ENCODE data around the gene ROGDI.

ROGDI gene

GRCh38 chr16:4766875-4767628, 35.4 kb downstream of the ROGDI start, which contains the start of gene ZNF500:
TSS of gene ZNF500 (minus strand) at chr16:4767162. CDS start at chr16:4765978, 1,184 bp downstream.
- TF ChIP-seq CTCF (IDR thresholded peaks at IDR 0.05; ENCODE audit: low read length) = no peak
- no peak for TF ChIP-seq EZH2 (IDR thresholded peaks at IDR 0.05; ENCODE audit: borderline replicate concordance, low read length)
- H3K36me3 ChIP-seq (ENCODE audit: insufficient read depth, low read length) = peaks cover 18% of the 10 kb centered on the region
- H3K79me2 ChIP-seq (ENCODE audit: insufficient read depth, low read length) = no peaks in the 10 kb centered on the region
- peak within 1 kb of the TSS; percentile 86 for H3K4me3 ChIP-seq (ENCODE audit: low read depth, low read length, poor library complexity, severe bottlenecking)
- H3F3A ChIP-seq (ENCODE audit: insufficient read depth, low read length) = peaks cover 9% of the 10 kb centered on the region; the same call in 1 of the 2 replicates
- no peaks in the 10 kb centered on the region for H3K27me3 ChIP-seq (ENCODE audit: insufficient read depth, low read length)
- H3K9me2 ChIP-seq (ENCODE audit: low read depth, low read length) = no peaks in the 10 kb centered on the region
- peak within 1 kb of the TSS; percentile 85 for H3K9ac ChIP-seq (ENCODE audit: low read length)
- peaks cover 13% of the 10 kb centered on the region for H3K4me1 ChIP-seq (ENCODE audit: insufficient read depth, low read length, severe bottlenecking)
- no peak within 1 kb of the TSS for H2AFZ ChIP-seq (ENCODE audit: low read length)
- no peaks in the 10 kb centered on the region for H4K20me1 ChIP-seq (ENCODE audit: insufficient read depth, low read length)
- no peaks in the 10 kb centered on the region for H3K9me3 ChIP-seq (ENCODE audit: low read length)
- H3K4me2 ChIP-seq (ENCODE audit: low read length) = peak within 1 kb of the TSS; percentile 81
- H3K27ac ChIP-seq (ENCODE audit: low read depth, low read length, poor library complexity, severe bottlenecking) = no peak within 1 kb of the TSS

- Histone ChIP-seq H2AFZ (ENCODE audit: low read length) (no peak overlapping the region), H3K9ac (ENCODE audit: low read length) (peak overlapping the region; percentile 85), H4K20me1 (ENCODE audit: insufficient read depth, low read length) (no peaks in the 10 kb centered on the region), H3K4me1 (ENCODE audit: insufficient read depth, low read length, severe bottlenecking) (peaks cover 13% of the 10 kb centered on the region), H3K4me3 (ENCODE audit: low read depth, low read length, poor library complexity, severe bottlenecking) (peak overlapping the region; percentile 86), H3K36me3 (ENCODE audit: insufficient read depth, low read length) (peaks cover 25% of the 10 kb centered on the region), H3F3A (ENCODE audit: insufficient read depth, low read length) (peaks cover 9% of the 10 kb centered on the region; the same call in 1 of the 2 replicates), H3K27me3 (ENCODE audit: insufficient read depth, low read length) (no peaks in the 10 kb centered on the region), H3K79me2 (ENCODE audit: insufficient read depth, low read length) (no peaks in the 10 kb centered on the region), H3K27ac (ENCODE audit: low read depth, low read length, poor library complexity, severe bottlenecking) (no peak overlapping the region), H3K9me2 (ENCODE audit: low read depth, low read length) (no peaks in the 10 kb centered on the region), H3K4me2 (ENCODE audit: low read length) (peak overlapping the region; percentile 81), H3K9me3 (ENCODE audit: low read length) (no peaks in the 10 kb centered on the region)
- no peak for TF ChIP-seq EZH2 (IDR thresholded peaks at IDR 0.05; ENCODE audit: borderline replicate concordance, low read length)
- no peak for TF ChIP-seq CTCF (IDR thresholded peaks at IDR 0.05; ENCODE audit: low read length)
Observed at GRCh38 chr16:4765511-4766474, 36.6 kb downstream of the ROGDI start.

GRCh38 chr16:4763791-4764190, 38.6 kb downstream of the ROGDI start:
- Histone ChIP-seq H3K9ac (ENCODE audit: low read length) (no peak overlapping the region), H4K20me1 (ENCODE audit: insufficient read depth, low read length) (no peaks in the 10 kb centered on the region), H3K4me3 (ENCODE audit: low read depth, low read length, poor library complexity, severe bottlenecking) (no peak overlapping the region), H2AFZ (ENCODE audit: low read length) (no peak overlapping the region), H3K27me3 (ENCODE audit: insufficient read depth, low read length) (no peaks in the 10 kb centered on the region), H3K4me1 (ENCODE audit: insufficient read depth, low read length, severe bottlenecking) (peaks cover 13% of the 10 kb centered on the region), H3K36me3 (ENCODE audit: insufficient read depth, low read length) (peaks cover 43% of the 10 kb centered on the region), H3F3A (ENCODE audit: insufficient read depth, low read length) (no peaks in the 10 kb centered on the region), H3K9me2 (ENCODE audit: low read depth, low read length) (no peaks in the 10 kb centered on the region), H3K9me3 (ENCODE audit: low read length) (no peaks in the 10 kb centered on the region), H3K27ac (ENCODE audit: low read depth, low read length, poor library complexity, severe bottlenecking) (no peak overlapping the region), H3K4me2 (ENCODE audit: low read length) (no peak overlapping the region), H3K79me2 (ENCODE audit: insufficient read depth, low read length) (no peaks in the 10 kb centered on the region)
- TF ChIP-seq EZH2 (IDR thresholded peaks at IDR 0.05; ENCODE audit: borderline replicate concordance, low read length) (no peak), CTCF (IDR thresholded peaks at IDR 0.05; ENCODE audit: low read length) (no peak)
